Endothelial cell of umbilical vein (primary cell): ENCODE results near the gene ARSD. TPM values are rescaled to one million over a fixed set of nuclear protein-coding genes. Genes with fewer than 3 reads are reported as not detected.

Source experiments
- BruUV-seq: library from RNA; stranded (reverse); fragments of 400-500 nt; replicated peaks from 2 replicates; lab custom pipeline; 2021; lab: Mats Ljungman, UMichigan
- CTCF ChIA-PET: fragments of 300-600, 350-600 bp; sonication (Branson Sonifier 250); formaldehyde crosslinking; loops from one replicate; lab custom pipeline; 2021; ENCODE audit warnings: antibody characterized with exemption, inconsistent platforms; lab: Charles Lee
- POLR2A ChIA-PET: fragments of 300-600, 350-600 bp; sonication (Branson Sonifier 250); formaldehyde crosslinking; loops from one replicate; lab custom pipeline; 2021; ENCODE audit warnings: antibody characterized with exemption, inconsistent platforms; lab: Charles Lee
- DNase-seq: peaks from one replicate; pipeline ENCODE4 v3.0.0-alpha.2; 2011; ENCODE audit warnings: low read depth, low spot score
- FAIRE-seq: peaks from 2 replicates; lab custom pipeline; 2011; peaks lifted over from hg19 to GRCh38; lab: Jason Lieb, UNC
- H2AFZ ChIP-seq: 2 replicates; pipeline ENCODE4 v1.6.0; 2012; ENCODE audit warnings: low read depth, low read length, control low read depth, inconsistent platforms
- H3K27ac ChIP-seq: 2 replicates; pipeline ENCODE4 v1.5.1; 2011; ENCODE audit warnings: low read depth, mild to moderate bottlenecking, control low read depth, low read length, moderate library complexity; ENCODE audit not compliant: insufficient read depth
- H3K27me3 ChIP-seq, 2 experiments: 2 replicates each; pipeline versions ENCODE4 v1.6.0 to v1.6.1; 2011; ENCODE audit warnings: low read length in 2 of 2, mixed read lengths in 1 of 2; ENCODE audit not compliant: control insufficient read depth in 2 of 2, insufficient read depth in 2 of 2
- H3K36me3 ChIP-seq, 2 experiments: 2 replicates in 1 of 2; 3 replicates in 1 of 2; pipeline ENCODE4 v1.5.1; 2011; ENCODE audit warnings: low read length in 2 of 2, mild to moderate bottlenecking in 1 of 2, moderate library complexity in 1 of 2; ENCODE audit not compliant: control insufficient read depth in 2 of 2, insufficient read depth in 2 of 2; ENCODE audit errors: extremely low read depth in 1 of 2
- H3K4me1 ChIP-seq: 3 replicates; pipeline ENCODE4 v1.5.1; 2011; ENCODE audit warnings: mild to moderate bottlenecking, low read length; ENCODE audit not compliant: control insufficient read depth, insufficient read depth; ENCODE audit errors: extremely low read depth
- H3K4me2 ChIP-seq: 2 replicates; pipeline ENCODE4 v1.6.1; 2011; ENCODE audit warnings: low read length, control low read depth, mixed read lengths; ENCODE audit not compliant: insufficient read depth
- H3K4me3 ChIP-seq, 3 experiments: fragments of 200-600 bp in 1 of 3; sonication (generic), shearing (Covaris generic) in 1 of 3; replicated peaks in 1 of 3; 2 replicates each; pipeline ENCODE4 v1.5.1; 2011 to 2016; ENCODE audit warnings: control low read depth in 3 of 3, low read length in 3 of 3, mild to moderate bottlenecking in 2 of 3, inconsistent platforms in 1 of 3, low read depth in 1 of 3, moderate library complexity in 1 of 3; ENCODE audit not compliant: insufficient read depth in 1 of 3
- H3K79me2 ChIP-seq: 2 replicates; pipeline ENCODE4 v1.6.0; 2012; ENCODE audit warnings: low read length, inconsistent platforms; ENCODE audit not compliant: control insufficient read depth, insufficient read depth
- H3K9ac ChIP-seq: replicated peaks from 2 replicates; pipeline ENCODE3; 2011; ENCODE audit warnings: low read length, control low read depth; ENCODE audit not compliant: insufficient read depth; ENCODE audit errors: extremely low read depth
- H3K9me1 ChIP-seq: replicated peaks from 3 replicates; pipeline ENCODE4 v1.6.0; 2011; ENCODE audit warnings: mild to moderate bottlenecking, low read length; ENCODE audit not compliant: control insufficient read depth, insufficient read depth; ENCODE audit errors: extremely low read depth
- H3K9me3 ChIP-seq: replicated peaks from 2 replicates; pipeline ENCODE4 v1.5.1; 2012; ENCODE audit warnings: low read length, inconsistent platforms; ENCODE audit not compliant: control insufficient read depth, insufficient read depth
- H4K20me1 ChIP-seq: replicated peaks from 2 replicates; pipeline ENCODE3; 2011; ENCODE audit warnings: mild to moderate bottlenecking, low read length; ENCODE audit not compliant: control insufficient read depth, insufficient read depth; ENCODE audit errors: extremely low read depth
- CTCF ChIP-seq, 2 donors: IDR thresholded peaks; 1 replicate in 1 of 2; 2 replicates in 1 of 2; pipeline ENCODE4 v1.5.1; 2011; ENCODE audit warnings: low read length in 2 of 2, mild to moderate bottlenecking in 2 of 2, moderate library complexity in 2 of 2, control low read depth in 1 of 2, inconsistent platforms in 1 of 2, low read depth in 1 of 2; ENCODE audit not compliant: insufficient read depth in 1 of 2; ENCODE audit errors: extremely low read depth in 1 of 2
- EZH2 ChIP-seq: IDR thresholded peaks from 2 replicates; pipeline ENCODE4 v1.6.1; 2012; ENCODE audit warnings: borderline replicate concordance, low read depth, mild to moderate bottlenecking, moderate library complexity, low read length, inconsistent platforms; ENCODE audit not compliant: severe bottlenecking
- FOS ChIP-seq: IDR thresholded peaks from 2 replicates; pipeline ENCODE4 v1.6.1; 2011; ENCODE audit warnings: mild to moderate bottlenecking, low read length, moderate library complexity, borderline replicate concordance; ENCODE audit not compliant: insufficient read depth
- GATA2 ChIP-seq: IDR thresholded peaks from 2 replicates; pipeline ENCODE4 v1.7.0; 2011; ENCODE audit warnings: low read depth, mild to moderate bottlenecking, moderate library complexity, mixed read lengths, low read length; ENCODE audit not compliant: insufficient read length, insufficient read depth
- JUN ChIP-seq: IDR thresholded peaks from 2 replicates; pipeline ENCODE4 v1.6.1; 2011; ENCODE audit warnings: borderline replicate concordance, low read depth; ENCODE audit not compliant: insufficient read length, insufficient read depth
- MAX ChIP-seq: IDR thresholded peaks from 2 replicates; pipeline ENCODE4 v1.6.1; 2011; ENCODE audit not compliant: insufficient read depth, insufficient read length
- MYC ChIP-seq: IDR thresholded peaks from one replicate; pipeline ENCODE4 v1.6.1; 2011; ENCODE audit warnings: mild to moderate bottlenecking, low read depth, low read length
- POLR2A ChIP-seq: IDR thresholded peaks from 2 replicates; pipeline ENCODE4 v1.6.1; 2012; ENCODE audit warnings: low read depth, mild to moderate bottlenecking, control low read depth, low read length
- POLR2AphosphoS5 ChIP-seq: IDR thresholded peaks from 2 replicates; pipeline ENCODE4 v1.6.1; 2012; ENCODE audit warnings: low read depth, mild to moderate bottlenecking, control low read depth, low read length, moderate library complexity; ENCODE audit not compliant: insufficient read depth
- dilution Hi-C: fragments of 300-500 bp; cut with MboI; formaldehyde crosslinking; loops from one replicate; pipeline ENCODE4 v1.15.0; 2019; ENCODE audit warnings: low sequenced_read_pairs; ENCODE audit not compliant: extremely low pct_ligation_motif_present
- intact Hi-C: fragments of 100-400 bp; cut with micrococcal nuclease; formaldehyde crosslinking; loops from one replicate; pipeline ENCODE4 v1.10.0; 2022
- polyA plus RNA-seq, 4 experiments: library from polyadenylated mRNA; depleted of rRNA in 3 of 4; stranded (reverse) in 3 of 4; unstranded in 1 of 4; fragments of >200 nt; gene quantifications; 2 replicates each; pipeline versions ENCODE4 v1.2.1 to v1.2.3, GENCODE V29; 2011 to 2012; ENCODE audit warnings: missing spikeins in 1 of 4
- total RNA-seq: library from RNA; stranded (reverse); gene quantifications from 2 replicates; pipeline ENCODE4 v1.2.3, GENCODE V29; 2021

The ARSD gene
- total and polyA plus RNA-seq, 2 donors (not counting 3 experiments of a cell fraction or from before 2014, with no cell fraction given) = 15.5 to 18.6 TPM

GRCh38 chrX:2901367-2902036 lies 27.6 kb downstream of the ARSD start:
- POLR2A ChIA-PET = no interaction called here
- peak; percentile 26 for FAIRE-seq
- no peak for DNase-seq
- no peaks in the 10 kb centered on the region for H4K20me1 ChIP-seq
- no peak overlapping the region for H2AFZ ChIP-seq
- no peak overlapping the region for H3K4me2 ChIP-seq
- no peaks in the 10 kb centered on the region for H3K36me3 ChIP-seq
- H3K9me1 ChIP-seq = no peaks in the 10 kb centered on the region
- no peak overlapping the region for H3K9ac ChIP-seq
- no peaks in the 10 kb centered on the region for H3K9me3 ChIP-seq
- no peak overlapping the region for H3K4me3 ChIP-seq
- no peaks in the 10 kb centered on the region for H3K27me3 ChIP-seq
- no peak overlapping the region for H3K27ac ChIP-seq
- peaks cover 4% of the 10 kb centered on the region for H3K4me1 ChIP-seq
- TF ChIP-seq EZH2 (no peak), GATA2 (no peak), MYC (no peak), FOS (no peak), CTCF (IDR thresholded peaks at IDR 0.05; ENCODE audit: extremely low read depth in 1 of 2, insufficient read depth in 1 of 2, low read depth in 1 of 2, low read length in 2 of 2) (no peak), JUN (no peak), MAX (no peak), POLR2AphosphoS5 (no peak), POLR2A (no peak)
- CTCF ChIA-PET = no interaction called here
- BruUV-seq = no TSS peak
- dilution Hi-C loops = no loop called here
- intact Hi-C loops = no loop called here
- no peaks in the 10 kb centered on the region for H3K79me2 ChIP-seq
